SK-N-SH (cell line): Measurements from ENCODE around the gene SCGB1D2. TPM values are rescaled to one million over a fixed set of nuclear protein-coding genes. Genes with fewer than 3 reads are reported as not detected.

ENCODE experiments used
- CTCF ChIA-PET: fragments of 300-600, 350-600 bp; formaldehyde crosslinking; extraction: SDS; loops from one replicate; lab custom pipeline; 2021; lab: Yijun Ruan, JAX
- POLR2A ChIA-PET: fragments of 350-600 bp; sonication (Branson Sonifier 250); formaldehyde crosslinking; extraction: SDS; loops from one replicate; lab custom pipeline; 2020; ENCODE audit warnings: antibody characterized with exemption, inconsistent platforms; lab: Yijun Ruan, JAX
- DNase-seq: peaks from one replicate; pipeline ENCODE4 v3.0.0; 2012
- H2AFZ ChIP-seq: fragments of 200-600 bp; sonication (generic); 2 replicates; pipeline ENCODE4 v1.8.1; 2016; ENCODE audit warnings: antibody characterized with exemption, mild to moderate bottlenecking, low read depth
- H3F3A ChIP-seq: fragments of 200-600 bp; sonication (generic); replicated peaks from 2 replicates; pipeline ENCODE3; 2016; ENCODE audit warnings: antibody characterized with exemption, mild to moderate bottlenecking; ENCODE audit not compliant: insufficient read depth
- H3K27ac ChIP-seq, 2 experiments: fragments of 200-500 bp in 1 of 2; fragments of 200-600 bp in 1 of 2; sonication (Bioruptor generic) in 1 of 2; sonication (generic), shearing (Covaris generic) in 1 of 2; 2 replicates each; pipeline versions ENCODE4 v1.5.1 to v1.6.1; 2014 to 2016; ENCODE audit warnings: low read depth in 2 of 2, inconsistent platforms in 1 of 2, low read length in 1 of 2, mild to moderate bottlenecking in 1 of 2, mixed read lengths in 1 of 2
- H3K27me3 ChIP-seq: fragments of 200-600 bp; sonication (generic), shearing (Covaris generic); 2 replicates; pipeline ENCODE4 v1.6.1; 2016; ENCODE audit warnings: mixed run types; ENCODE audit not compliant: insufficient read depth
- H3K36me3 ChIP-seq, 2 experiments: fragments of 200-500 bp in 1 of 2; fragments of 200-600 bp in 1 of 2; sonication (Bioruptor generic) in 1 of 2; sonication (generic) in 1 of 2; replicated peaks in 1 of 2; 2 replicates each; pipeline versions ENCODE3 to v1.5.1; 2014 to 2016; ENCODE audit warnings: low read length in 1 of 2, mild to moderate bottlenecking in 1 of 2; ENCODE audit not compliant: insufficient read depth in 2 of 2, control insufficient read depth in 1 of 2
- H3K4me1 ChIP-seq, 2 experiments: fragments of 200-500 bp in 1 of 2; fragments of 200-600 bp in 1 of 2; sonication (Bioruptor generic) in 1 of 2; sonication (generic), shearing (Covaris generic) in 1 of 2; 2 replicates each; pipeline versions ENCODE4 v1.5.1 to v1.6.1; 2014 to 2016; ENCODE audit warnings: low read depth in 1 of 2, low read length in 1 of 2, mixed run types in 1 of 2; ENCODE audit not compliant: insufficient read depth in 2 of 2, control insufficient read depth in 1 of 2
- H3K4me2 ChIP-seq: fragments of 200-600 bp; sonication (generic), shearing (Covaris generic); 2 replicates; pipeline ENCODE4 v1.6.1; 2017; ENCODE audit warnings: mixed run types
- H3K4me3 ChIP-seq, 2 experiments: fragments of 200-500 bp in 1 of 2; fragments of 200-600 bp in 1 of 2; sonication (Bioruptor generic) in 1 of 2; sonication (generic), shearing (Covaris generic) in 1 of 2; 2 replicates each; pipeline versions ENCODE4 v1.5.1 to v1.8.1; 2014 to 2016; ENCODE audit warnings: low read depth in 2 of 2, inconsistent platforms in 1 of 2, low read length in 1 of 2, mild to moderate bottlenecking in 1 of 2, mixed read lengths in 1 of 2, moderate library complexity in 1 of 2
- H3K79me2 ChIP-seq: fragments of 200-600 bp; sonication (generic); 2 replicates; pipeline ENCODE4 v1.8.1; 2017; ENCODE audit warnings: mild to moderate bottlenecking; ENCODE audit not compliant: insufficient read depth
- H3K9ac ChIP-seq: fragments of 200-600 bp; sonication (generic); 2 replicates; pipeline ENCODE4 v1.6.1; 2017; ENCODE audit warnings: mixed run types
- H3K9me2 ChIP-seq: fragments of 200-600 bp; sonication (generic); 2 replicates; pipeline ENCODE4 v1.6.1; 2017; ENCODE audit warnings: mixed run types
- H3K9me3 ChIP-seq: fragments of 200-600 bp; sonication (generic); 2 replicates; pipeline ENCODE4 v1.6.1; 2017; ENCODE audit warnings: mixed run types, mild to moderate bottlenecking, moderate library complexity
- H4K20me1 ChIP-seq: fragments of 200-600 bp; sonication (generic); 2 replicates; pipeline ENCODE4 v1.6.1; 2017; ENCODE audit warnings: mild to moderate bottlenecking, mixed run types; ENCODE audit not compliant: insufficient read depth
- FOXM1 ChIP-seq: IDR thresholded peaks from 2 replicates; pipeline ENCODE4 v1.4.0; 2012; ENCODE audit warnings: low read depth, mild to moderate bottlenecking
- GABPA ChIP-seq: IDR thresholded peaks from 2 replicates; pipeline ENCODE4 v1.4.0; 2012; ENCODE audit warnings: low read depth, mild to moderate bottlenecking
- GATA2 ChIP-seq: sonication (generic); formaldehyde crosslinking; IDR thresholded peaks from 2 replicates; pipeline ENCODE4 v1.5.0; 2020; ENCODE audit warnings: mild to moderate bottlenecking, missing genetic modification reagents
- JUND ChIP-seq: IDR thresholded peaks from 2 replicates; pipeline ENCODE4 v1.4.0; 2012
- MEF2A ChIP-seq: IDR thresholded peaks from 2 replicates; pipeline ENCODE4 v1.4.0; 2012; ENCODE audit warnings: low read depth, borderline replicate concordance
- NFIC ChIP-seq: IDR thresholded peaks from 2 replicates; pipeline ENCODE4 v1.4.0; 2012; ENCODE audit warnings: borderline replicate concordance
- RAD21 ChIP-seq: IDR thresholded peaks from 2 replicates; pipeline ENCODE4 v1.6.1; 2012; ENCODE audit warnings: mild to moderate bottlenecking, low read length
- RCOR1 ChIP-seq: fragments of 150-350 bp; IDR thresholded peaks from 2 replicates; pipeline ENCODE4 v1.6.1; 2017; ENCODE audit warnings: antibody characterized with exemption, low read length
- RXRA ChIP-seq: IDR thresholded peaks from 2 replicates; pipeline ENCODE4 v1.4.0; 2012; ENCODE audit warnings: low read depth, mild to moderate bottlenecking, borderline replicate concordance
- SIN3A ChIP-seq: IDR thresholded peaks from 2 replicates; pipeline ENCODE4 v1.6.1; 2012; ENCODE audit warnings: low read depth, mild to moderate bottlenecking, low read length, moderate library complexity, borderline replicate concordance
- TAF1 ChIP-seq: IDR thresholded peaks from 2 replicates; pipeline ENCODE4 v1.6.1; 2012; ENCODE audit warnings: low read depth, mild to moderate bottlenecking, low read length, moderate library complexity, borderline replicate concordance
- YY1 ChIP-seq: IDR thresholded peaks from 2 replicates; pipeline ENCODE4 v1.4.0; 2012; ENCODE audit warnings: low read depth, mild to moderate bottlenecking
- WGBS: methylation state at CpG from one replicate; pipeline ENCODE4 v1.1.6; 2017; ENCODE audit warnings: low lambda C conversion rate; 5-methylcytosine and 5-hydroxymethylcytosine counted together
- polyA plus RNA-seq, 3 experiments: library from polyadenylated mRNA; depleted of rRNA; stranded (reverse); fragments of >200 nt; gene quantifications; 2 replicates each; pipeline ENCODE4 v1.2.3, GENCODE V29; 2012
- TF ChIP-seq, protein P1 (sequence below): IDR thresholded peaks from 2 replicates; pipeline ENCODE4 v1.4.0; 2012; ENCODE audit warnings: low read depth, borderline replicate concordance
- TF ChIP-seq, protein P2 (sequence below): fragments of 150-350 bp; IDR thresholded peaks from 2 replicates; pipeline ENCODE4 v1.6.1; 2016; ENCODE audit warnings: mild to moderate bottlenecking, low read depth, low read length

The SCGB1D2 gene
- polyA plus RNA-seq, 1 of the 3 experiments (the other 2 are of a cell fraction) = not detected

DNA sequence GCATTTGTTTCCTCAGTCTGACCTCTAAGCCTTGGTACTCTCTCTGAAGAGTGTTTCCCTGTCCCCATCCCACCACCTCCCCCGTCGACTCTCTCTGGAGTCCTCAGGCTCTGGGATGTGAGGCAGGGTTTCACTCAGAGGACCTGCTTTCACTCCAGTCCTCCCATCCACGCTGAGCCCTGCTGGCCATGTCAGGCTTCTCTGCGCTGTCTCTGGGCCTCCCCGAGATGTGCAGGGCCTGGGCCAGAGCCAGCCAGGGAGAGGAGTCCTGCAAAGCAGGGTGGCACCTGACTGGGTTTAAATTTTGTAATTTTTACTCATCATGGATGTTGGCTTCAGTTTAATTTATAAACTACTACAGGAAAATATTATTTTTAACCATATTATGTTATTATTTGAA is 31.2 kb downstream of the SCGB1D2 start:
- no peaks in the 10 kb centered on the region for H3K79me2 ChIP-seq
- H3K9me2 ChIP-seq = no peaks in the 10 kb centered on the region
- CTCF ChIA-PET = interaction anchor here (1.3 kb wide), 1 partner anchor 37 kb away, joined by 5 read pairs; no protein-coding TSS in a partner anchor
- no peak for DNase-seq
- H3K4me3 ChIP-seq = no peak overlapping the region
- no peaks in the 10 kb centered on the region for H3K36me3 ChIP-seq
- no peaks in the 10 kb centered on the region for H3K4me1 ChIP-seq
- no peaks in the 10 kb centered on the region for H4K20me1 ChIP-seq
- TF ChIP-seq MEF2A = no peak
- no peak for TF ChIP-seq YY1
- no peak for TF ChIP-seq TAF1
- TF ChIP-seq RCOR1 = no peak
- no peak for TF ChIP-seq RAD21
- no peak for TF ChIP-seq RXRA
- TF ChIP-seq GABPA = no peak
- no peak for TF ChIP-seq NFIC
- TF ChIP-seq, protein P1, sequence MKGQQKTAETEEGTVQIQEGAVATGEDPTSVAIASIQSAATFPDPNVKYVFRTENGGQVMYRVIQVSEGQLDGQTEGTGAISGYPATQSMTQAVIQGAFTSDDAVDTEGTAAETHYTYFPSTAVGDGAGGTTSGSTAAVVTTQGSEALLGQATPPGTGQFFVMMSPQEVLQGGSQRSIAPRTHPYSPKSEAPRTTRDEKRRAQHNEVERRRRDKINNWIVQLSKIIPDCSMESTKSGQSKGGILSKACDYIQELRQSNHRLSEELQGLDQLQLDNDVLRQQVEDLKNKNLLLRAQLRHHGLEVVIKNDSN = no peak
- no peak for TF ChIP-seq GATA2 (CRISPR knock-in tag)
- no peaks in the 10 kb centered on the region for H3K9me3 ChIP-seq
- no peak overlapping the region for H2AFZ ChIP-seq
- no peaks in the 10 kb centered on the region; the same call in 1 of the 2 replicates for H3K27me3 ChIP-seq
- POLR2A ChIA-PET = no interaction called here
- no peaks in the 10 kb centered on the region for H3F3A ChIP-seq
- H3K4me2 ChIP-seq = no peak overlapping the region
- no peak overlapping the region for H3K27ac ChIP-seq
- WGBS = 33% methylated on average over 5 of the region's 5 CpGs
- no peak overlapping the region for H3K9ac ChIP-seq

DNA sequence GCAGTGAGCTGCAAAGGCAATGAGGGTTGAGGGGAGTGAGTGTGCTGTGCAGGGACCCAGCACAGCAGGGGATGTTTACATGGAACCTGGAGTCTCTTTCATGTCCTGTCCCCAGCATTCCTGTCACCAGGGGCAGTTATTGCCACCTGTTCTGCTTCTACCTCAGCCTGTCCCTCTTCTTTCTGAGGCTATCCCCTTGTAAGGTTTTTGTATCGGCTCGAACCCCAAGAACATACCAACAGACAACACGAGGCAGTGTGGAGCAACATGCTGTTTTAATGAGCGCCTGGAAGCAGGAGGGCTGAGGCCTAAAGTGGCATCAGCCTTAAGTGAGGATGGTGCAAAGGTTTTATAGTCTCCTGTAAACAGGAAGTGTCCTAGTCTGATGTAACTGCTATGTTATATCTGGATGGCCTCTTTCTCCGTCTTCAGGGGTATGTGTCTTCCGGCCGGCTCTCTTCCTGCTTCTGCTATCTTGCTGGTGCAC is 31.8 kb downstream of the SCGB1D2 start:
- ChIA-PET POLR2A (no interaction called here), CTCF (no interaction called here)
- H3K4me1 ChIP-seq = no peaks in the 10 kb centered on the region
- H3K27me3 ChIP-seq = no peaks in the 10 kb centered on the region; the same call in 1 of the 2 replicates
- no peak overlapping the region for H3K4me2 ChIP-seq
- no peak overlapping the region for H3K4me3 ChIP-seq
- WGBS = 43% methylated on average over 7 of the region's 7 CpGs
- H3K9me3 ChIP-seq = no peaks in the 10 kb centered on the region
- no peak for DNase-seq
- no peaks in the 10 kb centered on the region for H3K79me2 ChIP-seq
- no peak overlapping the region for H3K9ac ChIP-seq
- no peak overlapping the region for H3K27ac ChIP-seq
- no peak for TF ChIP-seq SIN3A
- no peak for TF ChIP-seq JUND
- TF ChIP-seq, protein P2, sequence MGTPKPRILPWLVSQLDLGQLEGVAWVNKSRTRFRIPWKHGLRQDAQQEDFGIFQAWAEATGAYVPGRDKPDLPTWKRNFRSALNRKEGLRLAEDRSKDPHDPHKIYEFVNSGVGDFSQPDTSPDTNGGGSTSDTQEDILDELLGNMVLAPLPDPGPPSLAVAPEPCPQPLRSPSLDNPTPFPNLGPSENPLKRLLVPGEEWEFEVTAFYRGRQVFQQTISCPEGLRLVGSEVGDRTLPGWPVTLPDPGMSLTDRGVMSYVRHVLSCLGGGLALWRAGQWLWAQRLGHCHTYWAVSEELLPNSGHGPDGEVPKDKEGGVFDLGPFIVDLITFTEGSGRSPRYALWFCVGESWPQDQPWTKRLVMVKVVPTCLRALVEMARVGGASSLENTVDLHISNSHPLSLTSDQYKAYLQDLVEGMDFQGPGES = no peak
- TF ChIP-seq FOXM1 = no peak
- no peak for TF ChIP-seq RAD21
- H3K9me2 ChIP-seq = no peaks in the 10 kb centered on the region
- no peaks in the 10 kb centered on the region for H3F3A ChIP-seq
- H2AFZ ChIP-seq = no peak overlapping the region
- H4K20me1 ChIP-seq = no peaks in the 10 kb centered on the region
- no peaks in the 10 kb centered on the region for H3K36me3 ChIP-seq
